K562 (cell line): Measurements from ENCODE around the gene MOSPD3. TPM values are rescaled to one million over a fixed set of nuclear protein-coding genes. Genes with fewer than 3 reads are reported as not detected.

Source experiments
- CCNT2 ChIP-seq: IDR thresholded peaks from 2 replicates; pipeline ENCODE4 v1.6.1; 2011; ENCODE audit warnings: borderline replicate concordance, low read depth, mild to moderate bottlenecking, moderate library complexity, mixed read lengths, low read length; ENCODE audit not compliant: insufficient read length; ENCODE audit errors: extremely low read depth
- CHD1 ChIP-seq: fragments of 200-600 bp; sonication (generic); IDR thresholded peaks from one replicate; pipeline ENCODE4 v1.6.1; 2012; ENCODE audit warnings: mild to moderate bottlenecking, moderate library complexity, low read length, inconsistent platforms
- CHD2 ChIP-seq: IDR thresholded peaks from 2 replicates; pipeline ENCODE4 v1.6.1; 2011; ENCODE audit warnings: low read depth, low read length
- CTBP1 ChIP-seq: fragments of 450-650 bp; IDR thresholded peaks from 2 replicates; pipeline ENCODE4 v1.6.1; 2016; ENCODE audit warnings: borderline replicate concordance
- E2F3 ChIP-seq: fragments of 250-450 bp; sonication (Bioruptor Pico); IDR thresholded peaks from 2 replicates; pipeline ENCODE4 v1.4.0; 2020; ENCODE audit warnings: mild to moderate bottlenecking
- FIP1L1 ChIP-seq: fragments of 200-400 bp; formaldehyde crosslinking; IDR thresholded peaks from 2 replicates; pipeline ENCODE4 v1.6.1; 2018; ENCODE audit warnings: mild to moderate bottlenecking, low read depth, low read length; ENCODE audit not compliant: poor library complexity, severe bottlenecking
- FOXP1 ChIP-seq: sonication (generic); formaldehyde crosslinking; IDR thresholded peaks from 2 replicates; pipeline ENCODE4 v1.8.0; 2022; ENCODE audit warnings: mild to moderate bottlenecking, missing genetic modification reagents
- GABPB1 ChIP-seq: sonication (generic); formaldehyde crosslinking; IDR thresholded peaks from 2 replicates; pipeline ENCODE4 v1.8.0; 2022; ENCODE audit warnings: mild to moderate bottlenecking, missing genetic modification reagents
- PRPF4 ChIP-seq: fragments of 200-400 bp; formaldehyde crosslinking; IDR thresholded peaks from one replicate; pipeline ENCODE4 v1.6.1; 2017; ENCODE audit warnings: low read length, low read depth, mild to moderate bottlenecking; ENCODE audit not compliant: insufficient read depth, poor library complexity, severe bottlenecking
- RBM17 ChIP-seq: fragments of 200-400 bp; formaldehyde crosslinking; IDR thresholded peaks from 2 replicates; pipeline ENCODE4 v1.6.1; 2017; ENCODE audit warnings: low read depth, mild to moderate bottlenecking, low read length, borderline replicate concordance
- RNF2 ChIP-seq: sonication (generic); IDR thresholded peaks from 2 replicates; pipeline ENCODE4 v1.6.1; 2016
- SRF ChIP-seq, 2 experiments: fragments of 250-450, 450-650 bp in 1 of 2; sonication (Bioruptor Pico) in 1 of 2; sonication (generic) in 1 of 2; formaldehyde crosslinking; IDR thresholded peaks; 2 replicates each; pipeline versions ENCODE4 v1.5.0 to v1.5.1; 2020 to 2022; ENCODE audit warnings: mild to moderate bottlenecking in 1 of 2, missing genetic modification reagents in 1 of 2
- TCF7 ChIP-seq: sonication (generic); IDR thresholded peaks from 2 replicates; pipeline ENCODE4 v1.6.1; 2016; ENCODE audit warnings: antibody characterized with exemption, borderline replicate concordance
- TCFL5 ChIP-seq: fragments of 250-450 bp; sonication (Bioruptor Pico); conservative IDR thresholded peaks from 2 replicates; pipeline ENCODE4 v1.6.1; 2021; ENCODE audit warnings: mild to moderate bottlenecking, moderate library complexity, matching md5 sums
- ZNF41 ChIP-seq: fragments of 250-450 bp; sonication (Bioruptor Pico); conservative IDR thresholded peaks from 2 replicates; pipeline ENCODE4 v1.4.0; 2020; ENCODE audit warnings: mild to moderate bottlenecking
- polyA plus RNA-seq, 8 experiments: library from polyadenylated mRNA; depleted of rRNA in 4 of 8; stranded (reverse) in 5 of 8; unstranded in 3 of 8; fragments of >200 nt; fragmentation: Nextera tagmentation in 2 of 8; fragmentation: Illumina TruSeq in 1 of 8; extraction: Ambion mirVana in 2 of 8; extraction: Trizol in 1 of 8; gene quantifications; 2 replicates each; pipeline versions ENCODE4 v1.2.1 to v1.2.3, GENCODE V29; 2011 to 2014; ENCODE audit warnings: inconsistent platforms in 1 of 8, missing spikeins in 1 of 8
- total RNA-seq, 7 experiments: library from RNA; depleted of rRNA in 6 of 7; stranded (reverse); fragments of >200 nt in 6 of 7; fragmentation: Illumina TruSeq in 2 of 7; extraction: Trizol in 2 of 7; gene quantifications; 2 replicates each; pipeline versions ENCODE4 v1.2.1 to v1.2.3, GENCODE V29; 2011 to 2021; ENCODE audit warnings: low replicate concordance in 1 of 7
- TF ChIP-seq, protein P1 (sequence below): sonication (generic); formaldehyde crosslinking; IDR thresholded peaks from 2 replicates; pipeline ENCODE4 v1.8.0; 2022; ENCODE audit warnings: mild to moderate bottlenecking, missing genetic modification reagents
- TF ChIP-seq, protein P2 (sequence below), 2 experiments: fragments of 200-800 bp in 1 of 2; sonication (Bioruptor generic) in 1 of 2; sonication (generic) in 1 of 2; formaldehyde crosslinking in 1 of 2; IDR thresholded peaks in 1 of 2; conservative IDR thresholded peaks in 1 of 2; 2 replicates each; pipeline versions ENCODE4 v1.5.0 to v1.6.1; 2016 to 2020; ENCODE audit warnings: missing compliant biosample characterization in 1 of 2, missing genetic modification characterization in 1 of 2, missing genetic modification reagents in 1 of 2
- TF ChIP-seq, protein P3 (sequence below): fragments of 250-450 bp; sonication (Bioruptor Pico); IDR thresholded peaks from 2 replicates; pipeline ENCODE4 v1.9.0; 2021; ENCODE audit warnings: mild to moderate bottlenecking
- TF ChIP-seq, protein P4 (sequence below), 2 experiments: fragments of 450-650 bp; conservative IDR thresholded peaks; 2 replicates each; pipeline ENCODE4 v1.6.1; 2017; ENCODE audit warnings: mild to moderate bottlenecking in 2 of 2, moderate library complexity in 2 of 2

MOSPD3 gene
- total and polyA plus RNA-seq, 9 of the 15 experiments (the other 6 are each of a cell fraction or from before 2014, with no cell fraction given) = 1.4 to 32.1 (median 7.3) TPM

DNA sequence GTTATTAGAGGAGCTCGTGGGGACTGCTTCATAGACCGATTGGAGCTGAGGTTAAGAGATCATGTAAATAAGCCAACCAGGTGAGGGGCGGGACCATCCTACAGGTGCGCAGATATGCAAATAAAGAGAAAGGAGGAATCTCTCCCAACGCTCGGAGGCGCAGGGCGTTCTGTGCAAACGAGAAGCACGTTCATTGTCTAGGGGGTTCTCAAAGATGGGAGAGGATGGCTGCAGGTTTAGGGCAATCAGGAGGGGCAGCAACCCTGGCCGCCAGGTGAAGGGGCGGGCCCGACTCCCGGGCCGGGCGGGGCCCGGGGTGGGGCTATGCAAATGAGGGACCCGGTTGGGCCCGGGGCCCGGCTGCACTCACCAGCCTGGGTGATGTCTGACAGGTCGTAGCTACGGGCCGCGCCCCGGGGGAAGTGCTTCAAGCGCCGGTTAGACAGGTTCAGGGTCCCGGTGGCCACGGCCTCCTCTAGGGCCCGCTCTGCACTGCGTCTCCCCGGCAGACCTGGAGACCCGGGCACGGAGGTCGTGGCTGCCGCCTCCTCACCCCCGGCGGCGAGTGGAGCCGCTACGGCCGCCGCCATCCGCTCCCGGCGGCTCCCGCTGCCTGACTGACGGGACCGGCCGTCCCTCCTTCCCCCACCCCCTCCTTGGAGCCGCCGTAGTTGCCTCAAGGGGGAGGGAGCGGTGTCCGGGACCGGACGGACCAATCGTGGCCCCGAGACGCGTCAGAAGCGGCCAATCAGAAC, 26.7 kb upstream of the MOSPD3 start, which contains the start of gene LRCH4 (continued):
- TF ChIP-seq PRPF4 (peak; percentile 89), TCF7 (peak; percentile 34; the same call in 1 of the 2 replicates), E2F3 (CRISPR knock-in tag) (peak; percentile 34; the same call in 1 of the 2 replicates), RNF2 (peak; percentile 89; the same call in 1 of the 2 replicates), ZNF41 (0 out of 2 replicates have a peak, but pooled peaks have one; percentile 27), FIP1L1 (peak; percentile 95), SRF (CRISPR knock-in tag; IDR thresholded peaks at IDR 0.05) (0 out of 4 replicates have a peak, but pooled peaks of 1 of the 2 experiments have one; percentile 33), TCFL5 (CRISPR knock-in tag) (no peak), CHD1 (peak; percentile 99), GABPB1 (CRISPR knock-in tag) (peak; percentile 85), CCNT2 (peak; percentile 86), CTBP1 (peak; percentile 90), FOXP1 (peak; percentile 78), CHD2 (no peak), RBM17 (no peak)
- TF ChIP-seq, protein P1, sequence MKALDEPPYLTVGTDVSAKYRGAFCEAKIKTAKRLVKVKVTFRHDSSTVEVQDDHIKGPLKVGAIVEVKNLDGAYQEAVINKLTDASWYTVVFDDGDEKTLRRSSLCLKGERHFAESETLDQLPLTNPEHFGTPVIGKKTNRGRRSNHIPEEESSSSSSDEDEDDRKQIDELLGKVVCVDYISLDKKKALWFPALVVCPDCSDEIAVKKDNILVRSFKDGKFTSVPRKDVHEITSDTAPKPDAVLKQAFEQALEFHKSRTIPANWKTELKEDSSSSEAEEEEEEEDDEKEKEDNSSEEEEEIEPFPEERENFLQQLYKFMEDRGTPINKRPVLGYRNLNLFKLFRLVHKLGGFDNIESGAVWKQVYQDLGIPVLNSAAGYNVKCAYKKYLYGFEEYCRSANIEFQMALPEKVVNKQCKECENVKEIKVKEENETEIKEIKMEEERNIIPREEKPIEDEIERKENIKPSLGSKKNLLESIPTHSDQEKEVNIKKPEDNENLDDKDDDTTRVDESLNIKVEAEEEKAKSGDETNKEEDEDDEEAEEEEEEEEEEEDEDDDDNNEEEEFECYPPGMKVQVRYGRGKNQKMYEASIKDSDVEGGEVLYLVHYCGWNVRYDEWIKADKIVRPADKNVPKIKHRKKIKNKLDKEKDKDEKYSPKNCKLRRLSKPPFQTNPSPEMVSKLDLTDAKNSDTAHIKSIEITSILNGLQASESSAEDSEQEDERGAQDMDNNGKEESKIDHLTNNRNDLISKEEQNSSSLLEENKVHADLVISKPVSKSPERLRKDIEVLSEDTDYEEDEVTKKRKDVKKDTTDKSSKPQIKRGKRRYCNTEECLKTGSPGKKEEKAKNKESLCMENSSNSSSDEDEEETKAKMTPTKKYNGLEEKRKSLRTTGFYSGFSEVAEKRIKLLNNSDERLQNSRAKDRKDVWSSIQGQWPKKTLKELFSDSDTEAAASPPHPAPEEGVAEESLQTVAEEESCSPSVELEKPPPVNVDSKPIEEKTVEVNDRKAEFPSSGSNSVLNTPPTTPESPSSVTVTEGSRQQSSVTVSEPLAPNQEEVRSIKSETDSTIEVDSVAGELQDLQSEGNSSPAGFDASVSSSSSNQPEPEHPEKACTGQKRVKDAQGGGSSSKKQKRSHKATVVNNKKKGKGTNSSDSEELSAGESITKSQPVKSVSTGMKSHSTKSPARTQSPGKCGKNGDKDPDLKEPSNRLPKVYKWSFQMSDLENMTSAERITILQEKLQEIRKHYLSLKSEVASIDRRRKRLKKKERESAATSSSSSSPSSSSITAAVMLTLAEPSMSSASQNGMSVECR (CRISPR knock-in tag) = peak; percentile 67
- TF ChIP-seq, protein P2, sequence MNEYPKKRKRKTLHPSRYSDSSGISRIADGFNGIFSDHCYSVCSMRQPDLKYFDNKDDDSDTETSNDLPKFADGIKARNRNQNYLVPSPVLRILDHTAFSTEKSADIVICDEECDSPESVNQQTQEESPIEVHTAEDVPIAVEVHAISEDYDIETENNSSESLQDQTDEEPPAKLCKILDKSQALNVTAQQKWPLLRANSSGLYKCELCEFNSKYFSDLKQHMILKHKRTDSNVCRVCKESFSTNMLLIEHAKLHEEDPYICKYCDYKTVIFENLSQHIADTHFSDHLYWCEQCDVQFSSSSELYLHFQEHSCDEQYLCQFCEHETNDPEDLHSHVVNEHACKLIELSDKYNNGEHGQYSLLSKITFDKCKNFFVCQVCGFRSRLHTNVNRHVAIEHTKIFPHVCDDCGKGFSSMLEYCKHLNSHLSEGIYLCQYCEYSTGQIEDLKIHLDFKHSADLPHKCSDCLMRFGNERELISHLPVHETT (CRISPR knock-in tag; conservative IDR thresholded peaks at IDR 0.05 in 1 of 2, IDR thresholded peaks at IDR 0.05 in 1 of 2) = peak in 1 of 2 experiments; percentile 97; a peak in 2 of 4 replicates
- TF ChIP-seq, protein P3, sequence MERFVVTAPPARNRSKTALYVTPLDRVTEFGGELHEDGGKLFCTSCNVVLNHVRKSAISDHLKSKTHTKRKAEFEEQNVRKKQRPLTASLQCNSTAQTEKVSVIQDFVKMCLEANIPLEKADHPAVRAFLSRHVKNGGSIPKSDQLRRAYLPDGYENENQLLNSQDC = peak; percentile 80; the same call in 1 of the 2 replicates
- TF ChIP-seq, protein P4, sequence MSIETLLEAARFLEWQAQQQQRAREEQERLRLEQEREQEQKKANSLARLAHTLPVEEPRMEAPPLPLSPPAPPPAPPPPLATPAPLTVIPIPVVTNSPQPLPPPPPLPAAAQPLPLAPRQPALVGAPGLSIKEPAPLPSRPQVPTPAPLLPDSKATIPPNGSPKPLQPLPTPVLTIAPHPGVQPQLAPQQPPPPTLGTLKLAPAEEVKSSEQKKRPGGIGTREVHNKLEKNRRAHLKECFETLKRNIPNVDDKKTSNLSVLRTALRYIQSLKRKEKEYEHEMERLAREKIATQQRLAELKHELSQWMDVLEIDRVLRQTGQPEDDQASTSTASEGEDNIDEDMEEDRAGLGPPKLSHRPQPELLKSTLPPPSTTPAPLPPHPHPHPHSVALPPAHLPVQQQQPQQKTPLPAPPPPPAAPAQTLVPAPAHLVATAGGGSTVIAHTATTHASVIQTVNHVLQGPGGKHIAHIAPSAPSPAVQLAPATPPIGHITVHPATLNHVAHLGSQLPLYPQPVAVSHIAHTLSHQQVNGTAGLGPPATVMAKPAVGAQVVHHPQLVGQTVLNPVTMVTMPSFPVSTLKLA (conservative IDR thresholded peaks at IDR 0.05) = peak; percentile 54 to 85; a peak in 3 of 4 replicates
